ENCODE results near the gene EGLN1.

GRCh38 chr1:231354330-231355020 lies 67.6 kb downstream of the EGLN1 start:
- no peak for TF ChIP-seq CTCF (IDR thresholded peaks at IDR 0.05)
- TF ChIP-seq ZFX (IDR thresholded peaks at IDR 0.05; ENCODE audit: borderline replicate concordance), result no peak

Measured in 22Rv1 (cell line).